Measurements from ENCODE around the gene PTPRE.

PTPRE gene

GRCh38 chr10:128073890-128074289 is 167.0 kb downstream of the PTPRE start:
- Histone ChIP-seq H3K9me3 (ENCODE audit: low read length) (no peaks in the 10 kb centered on the region), H3K27me3 (ENCODE audit: insufficient read depth, low read length) (no peaks in the 10 kb centered on the region), H3K4me3 (ENCODE audit: low read length) (no peak overlapping the region), H3K36me3 (ENCODE audit: insufficient read depth, low read length) (no peaks in the 10 kb centered on the region), H2AFZ (ENCODE audit: low read depth, low read length) (no peak overlapping the region), H3K4me1 (ENCODE audit: insufficient read depth, low read length) (no peaks in the 10 kb centered on the region)

- Histone ChIP-seq H3K4me1 (ENCODE audit: insufficient read depth, low read length) (no peaks in the 10 kb centered on the region), H3K27me3 (ENCODE audit: insufficient read depth, low read length) (no peaks in the 10 kb centered on the region), H3K36me3 (ENCODE audit: insufficient read depth, low read length) (no peaks in the 10 kb centered on the region), H3K9me3 (ENCODE audit: low read length) (no peaks in the 10 kb centered on the region), H3K4me3 (ENCODE audit: low read length) (no peak overlapping the region), H2AFZ (ENCODE audit: low read depth, low read length) (no peak overlapping the region)
Measured at GRCh38 chr10:128074589-128074988, 167.7 kb downstream of the PTPRE start.

- no peaks in the 10 kb centered on the region for H3K9me3 ChIP-seq (ENCODE audit: low read length)
- no peaks in the 10 kb centered on the region for H3K27me3 ChIP-seq (ENCODE audit: insufficient read depth, low read length)
- no peak overlapping the region for H2AFZ ChIP-seq (ENCODE audit: low read depth, low read length)
- H3K4me3 ChIP-seq (ENCODE audit: low read length), result no peak overlapping the region
- H3K4me1 ChIP-seq (ENCODE audit: insufficient read depth, low read length), result no peaks in the 10 kb centered on the region
- no peaks in the 10 kb centered on the region for H3K36me3 ChIP-seq (ENCODE audit: insufficient read depth, low read length)
Measured at GRCh38 chr10:128077155-128077875, 170.4 kb downstream of the PTPRE start.

- Histone ChIP-seq H3K4me3 (ENCODE audit: low read length) (no peak overlapping the region), H3K27me3 (ENCODE audit: insufficient read depth, low read length) (no peaks in the 10 kb centered on the region)
Measured at GRCh38 chr10:128078136-128078969, 171.4 kb downstream of the PTPRE start.

GRCh38 chr10:128080231-128080630 is 173.3 kb downstream of the PTPRE start:
- H3K36me3 ChIP-seq (ENCODE audit: insufficient read depth, low read length), result no peaks in the 10 kb centered on the region
- no peaks in the 10 kb centered on the region for H3K9me3 ChIP-seq (ENCODE audit: low read length)
- H3K27me3 ChIP-seq (ENCODE audit: insufficient read depth, low read length), result no peaks in the 10 kb centered on the region
- H3K4me3 ChIP-seq (ENCODE audit: low read length), result no peak overlapping the region
- H3K4me1 ChIP-seq (ENCODE audit: insufficient read depth, low read length), result no peaks in the 10 kb centered on the region
- H2AFZ ChIP-seq (ENCODE audit: low read depth, low read length), result no peak overlapping the region

More at GRCh38 chr10:128078136-128078969, 171.4 kb downstream of the PTPRE start:
- Histone ChIP-seq H3K9me3 (ENCODE audit: low read length) (no peaks in the 10 kb centered on the region), H3K4me1 (ENCODE audit: insufficient read depth, low read length) (no peaks in the 10 kb centered on the region), H3K36me3 (ENCODE audit: insufficient read depth, low read length) (no peaks in the 10 kb centered on the region), H2AFZ (ENCODE audit: low read depth, low read length) (no peak overlapping the region)

GRCh38 chr10:128080641-128081040 is 173.7 kb downstream of the PTPRE start:
- Histone ChIP-seq H3K4me3 (ENCODE audit: low read length) (no peak overlapping the region), H3K36me3 (ENCODE audit: insufficient read depth, low read length) (no peaks in the 10 kb centered on the region), H3K9me3 (ENCODE audit: low read length) (no peaks in the 10 kb centered on the region), H3K27me3 (ENCODE audit: insufficient read depth, low read length) (no peaks in the 10 kb centered on the region), H2AFZ (ENCODE audit: low read depth, low read length) (no peak overlapping the region), H3K4me1 (ENCODE audit: insufficient read depth, low read length) (no peaks in the 10 kb centered on the region)

- Histone ChIP-seq H3K4me3 (ENCODE audit: low read length) (no peak overlapping the region), H2AFZ (ENCODE audit: low read depth, low read length) (no peak overlapping the region), H3K9me3 (ENCODE audit: low read length) (no peaks in the 10 kb centered on the region), H3K27me3 (ENCODE audit: insufficient read depth, low read length) (no peaks in the 10 kb centered on the region), H3K36me3 (ENCODE audit: insufficient read depth, low read length) (no peaks in the 10 kb centered on the region), H3K4me1 (ENCODE audit: insufficient read depth, low read length) (no peaks in the 10 kb centered on the region)
Measured at GRCh38 chr10:128081222-128081621, 174.3 kb downstream of the PTPRE start.

GRCh38 chr10:128081720-128082119 is 174.8 kb downstream of the PTPRE start:
- Histone ChIP-seq H3K36me3 (ENCODE audit: insufficient read depth, low read length) (no peaks in the 10 kb centered on the region), H3K27me3 (ENCODE audit: insufficient read depth, low read length) (no peaks in the 10 kb centered on the region), H3K4me3 (ENCODE audit: low read length) (no peak overlapping the region), H2AFZ (ENCODE audit: low read depth, low read length) (no peak overlapping the region), H3K4me1 (ENCODE audit: insufficient read depth, low read length) (no peaks in the 10 kb centered on the region), H3K9me3 (ENCODE audit: low read length) (no peaks in the 10 kb centered on the region)

- Histone ChIP-seq H3K9me3 (ENCODE audit: low read length) (no peaks in the 10 kb centered on the region), H3K36me3 (ENCODE audit: insufficient read depth, low read length) (no peaks in the 10 kb centered on the region), H3K27me3 (ENCODE audit: insufficient read depth, low read length) (no peaks in the 10 kb centered on the region), H2AFZ (ENCODE audit: low read depth, low read length) (no peak overlapping the region), H3K4me3 (ENCODE audit: low read length) (no peak overlapping the region), H3K4me1 (ENCODE audit: insufficient read depth, low read length) (no peaks in the 10 kb centered on the region)
Measured at GRCh38 chr10:128083191-128083895, 176.4 kb downstream of the PTPRE start.

GRCh38 chr10:128084364-128084763 is 177.5 kb downstream of the PTPRE start:
- Histone ChIP-seq H3K4me1 (ENCODE audit: insufficient read depth, low read length) (no peaks in the 10 kb centered on the region), H3K4me3 (ENCODE audit: low read length) (no peak overlapping the region), H2AFZ (ENCODE audit: low read depth, low read length) (no peak overlapping the region), H3K36me3 (ENCODE audit: insufficient read depth, low read length) (no peaks in the 10 kb centered on the region), H3K27me3 (ENCODE audit: insufficient read depth, low read length) (no peaks in the 10 kb centered on the region), H3K9me3 (ENCODE audit: low read length) (no peaks in the 10 kb centered on the region)

GRCh38 chr10:128084991-128085390 is 178.1 kb downstream of the PTPRE start:
- no peaks in the 10 kb centered on the region for H3K36me3 ChIP-seq (ENCODE audit: insufficient read depth, low read length)
- no peaks in the 10 kb centered on the region for H3K9me3 ChIP-seq (ENCODE audit: low read length)
- H2AFZ ChIP-seq (ENCODE audit: low read depth, low read length), result no peak overlapping the region
- H3K4me3 ChIP-seq (ENCODE audit: low read length), result no peak overlapping the region
- H3K4me1 ChIP-seq (ENCODE audit: insufficient read depth, low read length), result no peaks in the 10 kb centered on the region
- no peaks in the 10 kb centered on the region for H3K27me3 ChIP-seq (ENCODE audit: insufficient read depth, low read length)

GRCh38 chr10:128086003-128086863 is 179.3 kb downstream of the PTPRE start:
- no peak overlapping the region for H2AFZ ChIP-seq (ENCODE audit: low read depth, low read length)
- H3K27me3 ChIP-seq (ENCODE audit: insufficient read depth, low read length), result no peaks in the 10 kb centered on the region
- no peaks in the 10 kb centered on the region for H3K36me3 ChIP-seq (ENCODE audit: insufficient read depth, low read length)
- no peaks in the 10 kb centered on the region for H3K9me3 ChIP-seq (ENCODE audit: low read length)
- H3K4me1 ChIP-seq (ENCODE audit: insufficient read depth, low read length), result no peaks in the 10 kb centered on the region
- no peak overlapping the region for H3K4me3 ChIP-seq (ENCODE audit: low read length)

Measured in neuron (in vitro differentiated cells).